AG09319 (cell line): ENCODE measurements around the gene PDE4B.

Experiments
- DNase-seq: peaks from one replicate; pipeline ENCODE4 v3.0.0-alpha.2; 2010; ENCODE audit warnings: low read depth; ENCODE audit errors: extremely low read depth
- CTCF ChIP-seq: IDR thresholded peaks from 2 replicates; pipeline ENCODE4 v1.5.1; 2011; ENCODE audit warnings: low read depth, mild to moderate bottlenecking, inconsistent platforms, low read length, moderate library complexity

The PDE4B gene

GRCh38 chr1:66069976-66070876 is 277.5 kb downstream of the PDE4B start:
- no peak for TF ChIP-seq CTCF
- no peak for DNase-seq

GRCh38 chr1:66073388-66073787 is 280.7 kb downstream of the PDE4B start:
- no peak for DNase-seq
- no peak for TF ChIP-seq CTCF

GRCh38 chr1:66074147-66074546 is 281.5 kb downstream of the PDE4B start:
- no peak for DNase-seq
- TF ChIP-seq CTCF: no peak

- DNase-seq: no peak
- no peak for TF ChIP-seq CTCF
Measured at GRCh38 chr1:66078412-66078811, 285.7 kb downstream of the PDE4B start.

- no peak for DNase-seq
- TF ChIP-seq CTCF: no peak
Measured at GRCh38 chr1:66083003-66083402, 290.3 kb downstream of the PDE4B start.

- TF ChIP-seq CTCF: no peak
- no peak for DNase-seq
Measured at GRCh38 chr1:66084442-66084841, 291.7 kb downstream of the PDE4B start.

GRCh38 chr1:66085600-66085999 is 292.9 kb downstream of the PDE4B start:
- DNase-seq: no peak
- TF ChIP-seq CTCF: no peak
